Keratinocyte (primary cell): ENCODE measurements around the gene IMPDH1. TPM values are rescaled to one million over a fixed set of nuclear protein-coding genes. Genes with fewer than 3 reads are reported as not detected.
"Not testable (repeated sequence)": the region's sequence is repeated elsewhere in the genome, so short reads cannot be mapped to it uniquely, and the experiment has no call there.

Source experiments
- DNase-seq: peaks from one replicate; pipeline ENCODE4 v3.0.0-alpha.2; 2011; ENCODE audit warnings: low read depth, missing footprints, low spot score
- FAIRE-seq: peaks from 2 replicates; lab custom pipeline; 2011; peaks lifted over from hg19 to GRCh38; lab: Jason Lieb, UNC
- H2AFZ ChIP-seq: 2 replicates; pipeline ENCODE4 v1.6.0; 2012; ENCODE audit warnings: low read length, control low read depth, inconsistent platforms; ENCODE audit not compliant: control insufficient read depth
- H3K27ac ChIP-seq: 2 replicates; pipeline ENCODE4 v1.5.1; 2011; ENCODE audit warnings: low read length; ENCODE audit not compliant: control insufficient read depth, insufficient read depth
- H3K27me3 ChIP-seq: 3 replicates; pipeline ENCODE4 v1.6.0; 2011; ENCODE audit warnings: low read length; ENCODE audit not compliant: control insufficient read depth, insufficient read depth; ENCODE audit errors: extremely low read depth
- H3K36me3 ChIP-seq, 2 experiments: 2 replicates in 1 of 2; 3 replicates in 1 of 2; pipeline ENCODE4 v1.5.1; 2011; ENCODE audit warnings: low read length in 2 of 2, mild to moderate bottlenecking in 1 of 2; ENCODE audit not compliant: control insufficient read depth in 2 of 2, insufficient read depth in 2 of 2; ENCODE audit errors: extremely low read depth in 1 of 2
- H3K4me1 ChIP-seq: 3 replicates; pipeline ENCODE4 v1.5.1; 2011; ENCODE audit warnings: low read length; ENCODE audit not compliant: control insufficient read depth, insufficient read depth; ENCODE audit errors: extremely low read depth
- H3K4me2 ChIP-seq: 3 replicates; pipeline ENCODE4 v1.6.0; 2011; ENCODE audit warnings: low read depth, low read length; ENCODE audit not compliant: control insufficient read depth, insufficient read depth; ENCODE audit errors: extremely low read depth
- H3K4me3 ChIP-seq, 3 experiments: fragments of 200-600 bp in 1 of 3; sonication (generic) in 1 of 3; 2 replicates in 2 of 3; 3 replicates in 1 of 3; pipeline ENCODE4 v1.5.1; 2011 to 2016; ENCODE audit warnings: low read length in 3 of 3, mild to moderate bottlenecking in 3 of 3, control low read depth in 2 of 3, inconsistent platforms in 1 of 3, low read depth in 1 of 3, mixed read lengths in 1 of 3, mixed run types in 1 of 3, moderate library complexity in 1 of 3; ENCODE audit not compliant: control insufficient read depth in 2 of 3, insufficient read depth in 2 of 3; ENCODE audit errors: extremely low read depth in 1 of 3
- H3K79me2 ChIP-seq: 2 replicates; pipeline ENCODE4 v1.6.0; 2012; ENCODE audit warnings: low read length; ENCODE audit not compliant: control insufficient read depth, insufficient read depth
- H3K9ac ChIP-seq: 3 replicates; pipeline ENCODE4 v1.6.0; 2011; ENCODE audit warnings: low read length; ENCODE audit not compliant: control insufficient read depth, insufficient read depth; ENCODE audit errors: extremely low read depth
- H3K9me1 ChIP-seq: 3 replicates; pipeline ENCODE4 v1.6.0; 2011; ENCODE audit warnings: low read length; ENCODE audit not compliant: control insufficient read depth, insufficient read depth; ENCODE audit errors: extremely low read depth
- H3K9me3 ChIP-seq: 2 replicates; pipeline ENCODE4 v1.5.1; 2012; ENCODE audit warnings: low read depth, low read length; ENCODE audit not compliant: control insufficient read depth
- H4K20me1 ChIP-seq: 3 replicates; pipeline ENCODE4 v1.6.0; 2011; ENCODE audit warnings: low read length; ENCODE audit not compliant: control insufficient read depth, insufficient read depth; ENCODE audit errors: extremely low read depth
- CTCF ChIP-seq, 3 experiments: IDR thresholded peaks in 1 of 3; conservative IDR thresholded peaks in 1 of 3; optimal IDR thresholded peaks in 1 of 3; 2 replicates in 2 of 3; 3 replicates in 1 of 3; pipeline versions ENCODE3 to v1.5.1; 2011; ENCODE audit warnings: low read length in 3 of 3, mild to moderate bottlenecking in 3 of 3, moderate library complexity in 2 of 3, control low read depth in 1 of 3, inconsistent platforms in 1 of 3; ENCODE audit not compliant: insufficient read depth in 2 of 3; ENCODE audit errors: extremely low read depth in 1 of 3
- EZH2 ChIP-seq: IDR thresholded peaks from one replicate; pipeline ENCODE4 v1.6.1; 2012; ENCODE audit warnings: inconsistent platforms, mild to moderate bottlenecking, low read length, moderate library complexity
- dilution Hi-C: fragments of 300-500 bp; cut with MboI; formaldehyde crosslinking; loops from one replicate; pipeline ENCODE4 v1.7.0; 2020; ENCODE audit warnings: low sequenced_read_pairs; ENCODE audit not compliant: extremely low pct_ligation_motif_present
- polyA plus RNA-seq, 5 experiments: library from polyadenylated mRNA; depleted of rRNA in 3 of 5; stranded (reverse) in 3 of 5; stranded (forward) in 1 of 5; unstranded in 1 of 5; fragments of >200 nt; gene quantifications; 1 replicate in 1 of 5; 2 replicates in 3 of 5; 3 replicates in 1 of 5; pipeline versions ENCODE4 v1.2.1 to v1.2.3, GENCODE V29; 2011 to 2012; ENCODE audit warnings: missing spikeins in 2 of 5, low read depth in 1 of 5, low replicate concordance in 1 of 5

Gene IMPDH1
- polyA plus RNA-seq, 1 donor (not counting 4 experiments of a cell fraction or from before 2014, with no cell fraction given) = 56.2 TPM

- Histone ChIP-seq H3K9me3 (no peaks in the 10 kb centered on the region), H3K4me2 (peak overlapping the region; percentile 10), H3K4me3 (no peak overlapping the region), H2AFZ (no peak overlapping the region), H3K9ac (no peak overlapping the region), H3K27ac (no peak overlapping the region), H3K9me1 (no peaks in the 10 kb centered on the region), H4K20me1 (no peaks in the 10 kb centered on the region), H3K4me1 (peaks cover 17% of the 10 kb centered on the region), H3K36me3 (no peaks in the 10 kb centered on the region), H3K79me2 (peaks cover 19% of the 10 kb centered on the region), H3K27me3 (no peaks in the 10 kb centered on the region)
- DNase-seq = no peak
- FAIRE-seq = no peak
- dilution Hi-C loops = no loop called here
- TF ChIP-seq EZH2 (no peak), CTCF (optimal IDR thresholded peaks at IDR 0.05 in 1 of 3, IDR thresholded peaks at IDR 0.05 in 1 of 3, conservative IDR thresholded peaks at IDR 0.05 in 1 of 3; ENCODE audit: extremely low read depth in 1 of 3, insufficient read depth in 2 of 3, low read length in 3 of 3) (no peak)
These were observed 49.2 kb upstream of the IMPDH1 start for GRCh38 chr7:128458956-128459355.

GRCh38 chr7:128457385-128457784 lies 47.6 kb upstream of the IMPDH1 start:
- H3K9me1 ChIP-seq, FAIRE-seq, dilution Hi-C loops, H3K36me3 ChIP-seq, H3K27me3 ChIP-seq, H2AFZ ChIP-seq, DNase-seq, H3K9ac ChIP-seq, H3K9me3 ChIP-seq, H4K20me1 ChIP-seq: not testable (repeated sequence)
- peak overlapping the region; percentile 30 for H3K27ac ChIP-seq
- H3K4me1 ChIP-seq = peaks cover 17% of the 10 kb centered on the region
- peak overlapping the region in 2 of 3 experiments; percentile 39 to 95 for H3K4me3 ChIP-seq
- H3K79me2 ChIP-seq = peaks cover 19% of the 10 kb centered on the region
- peak overlapping the region; percentile 98 for H3K4me2 ChIP-seq

GRCh38 chr7:128456255-128456725 lies 46.5 kb upstream of the IMPDH1 start:
- peak overlapping the region; percentile 93 for H2AFZ ChIP-seq
- no peak for FAIRE-seq
- DNase-seq = no peak

More at GRCh38 chr7:128456255-128456725, 46.5 kb upstream of the IMPDH1 start:
- H3K79me2 ChIP-seq = peaks cover 19% of the 10 kb centered on the region
- H3K4me2 ChIP-seq = peak overlapping the region; percentile 98
- no peaks in the 10 kb centered on the region for H4K20me1 ChIP-seq
- peaks cover 3% of the 10 kb centered on the region for H3K27me3 ChIP-seq
- TF ChIP-seq CTCF (optimal IDR thresholded peaks at IDR 0.05 in 1 of 3, IDR thresholded peaks at IDR 0.05 in 1 of 3, conservative IDR thresholded peaks at IDR 0.05 in 1 of 3; ENCODE audit: extremely low read depth in 1 of 3, insufficient read depth in 2 of 3, low read length in 3 of 3) = no peak
- TF ChIP-seq EZH2 = no peak
- peaks cover 17% of the 10 kb centered on the region for H3K4me1 ChIP-seq
- H3K9me3 ChIP-seq = no peaks in the 10 kb centered on the region
- dilution Hi-C loops = no loop called here
- no peaks in the 10 kb centered on the region for H3K9me1 ChIP-seq
- peak overlapping the region; percentile 90 for H3K9ac ChIP-seq
- H3K36me3 ChIP-seq = no peaks in the 10 kb centered on the region
- peak overlapping the region; percentile 82 to 96 (median 95) for H3K4me3 ChIP-seq
- H3K27ac ChIP-seq = peak overlapping the region; percentile 76
